ENCODE measurements around the gene NOS2.
"Not testable (repeated sequence)": the region's sequence is repeated elsewhere in the genome, so short reads cannot be mapped to it uniquely, and the experiment has no call there.

Gene NOS2

DNA sequence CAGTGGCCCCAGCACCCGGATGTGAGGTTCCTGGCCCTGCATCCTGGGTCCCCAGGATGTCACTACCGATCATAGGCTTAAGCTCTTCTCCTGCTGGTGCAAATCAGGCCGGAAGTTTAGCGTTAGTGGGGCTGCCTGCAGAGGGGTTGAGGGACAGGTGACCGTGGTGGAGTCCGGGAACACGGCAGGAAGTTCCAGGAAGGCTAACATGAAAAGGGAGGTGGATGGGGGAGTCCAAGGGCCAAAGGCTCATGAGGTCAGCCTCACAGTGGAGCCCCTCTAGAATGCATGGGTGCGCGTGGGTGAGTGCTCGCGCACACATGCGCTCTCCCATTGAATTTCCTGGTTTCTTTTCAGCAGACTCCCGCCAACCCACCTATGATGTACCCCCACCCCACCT, 46.6 kb downstream of the NOS2 start:
- DNase-seq, result not testable (repeated sequence)

GRCh38 chr17:27752831-27753619, 47.3 kb downstream of the NOS2 start:
- DNase-seq, result not testable (repeated sequence)

- no peak for DNase-seq
Observed at GRCh38 chr17:27751622-27752490, 48.5 kb downstream of the NOS2 start.

GRCh38 chr17:27751166-27751565, 49.2 kb downstream of the NOS2 start:
- DNase-seq, result no peak

DNA sequence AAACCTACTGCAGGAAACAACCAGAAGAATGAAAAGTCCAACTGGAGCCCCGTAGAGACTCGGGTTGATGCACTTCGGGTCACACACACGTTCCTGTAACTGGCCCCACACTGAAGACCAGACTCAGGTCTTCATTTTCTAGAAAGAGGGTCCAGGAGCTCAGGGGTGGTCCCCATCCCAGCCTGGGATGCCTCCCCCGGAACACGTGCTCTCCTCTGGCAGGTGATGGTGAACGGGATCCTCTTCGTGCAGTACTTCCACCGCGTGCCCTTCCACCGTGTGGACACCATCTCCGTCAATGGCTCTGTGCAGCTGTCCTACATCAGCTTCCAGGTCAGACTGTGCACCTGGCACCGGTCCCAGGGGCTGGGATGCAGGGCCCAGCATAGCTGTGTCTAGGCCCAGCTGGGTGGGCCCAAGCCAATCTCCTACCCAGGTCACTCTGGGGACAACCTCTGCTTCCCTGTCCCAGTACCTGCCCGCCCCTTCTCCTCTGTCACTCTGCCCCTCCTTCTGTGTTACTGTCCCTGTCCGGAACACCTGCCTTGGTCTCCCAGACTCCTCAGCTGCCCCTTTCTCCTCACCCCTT, 50.7 kb downstream of the NOS2 start:
- DNase-seq, result not testable (repeated sequence)

GRCh38 chr17:27748360-27748825, 51.9 kb downstream of the NOS2 start:
- DNase-seq, result no peak

DNA sequence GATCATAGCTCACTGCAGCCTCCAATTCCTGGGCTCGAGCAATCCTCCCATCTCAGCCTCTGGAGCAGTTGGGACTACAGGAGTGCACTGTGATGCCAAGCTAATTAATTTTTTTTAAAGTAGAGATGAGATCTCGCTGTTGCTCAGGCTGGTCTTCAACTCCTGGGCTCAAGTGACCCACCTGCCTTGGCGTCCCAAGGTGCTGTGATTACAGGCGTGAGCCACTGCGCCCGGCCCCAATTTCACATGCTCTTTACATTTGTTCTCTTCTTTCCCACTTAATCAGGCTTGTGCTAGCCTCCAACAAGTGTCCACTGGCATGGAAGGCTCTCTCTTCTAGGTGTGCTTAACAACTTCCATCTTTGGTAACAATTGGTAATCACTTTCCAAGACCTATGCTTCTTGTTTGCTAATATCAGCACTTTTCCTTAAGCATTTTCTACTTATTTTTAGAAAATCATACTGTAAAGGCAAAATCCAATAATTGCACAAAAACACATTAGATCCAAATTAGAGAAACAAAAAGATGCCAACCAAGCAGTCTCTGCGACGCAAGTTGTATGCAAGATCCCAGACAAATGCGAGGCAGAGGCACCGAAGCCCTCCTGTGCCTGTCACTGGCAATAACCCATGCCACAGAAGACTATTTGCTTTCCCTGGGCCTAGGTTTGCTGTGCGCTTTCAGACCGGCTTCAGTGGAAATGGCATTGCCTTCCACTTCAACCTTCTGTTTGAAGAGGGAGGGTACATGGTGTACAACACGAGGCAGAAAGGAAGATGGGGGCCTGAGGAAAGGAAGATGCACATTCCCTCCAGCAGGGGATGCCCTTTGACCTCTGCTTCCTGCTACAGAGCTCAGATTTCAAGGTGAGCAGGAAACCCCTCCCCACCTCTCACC, 52.6 kb downstream of the NOS2 start:
- DNase-seq, result no peak

- DNase-seq, result no peak
Observed at GRCh38 chr17:27746881-27747280, 53.4 kb downstream of the NOS2 start.

- not testable (repeated sequence) for DNase-seq
Observed at GRCh38 chr17:27746320-27746719, 54.0 kb downstream of the NOS2 start.

DNA sequence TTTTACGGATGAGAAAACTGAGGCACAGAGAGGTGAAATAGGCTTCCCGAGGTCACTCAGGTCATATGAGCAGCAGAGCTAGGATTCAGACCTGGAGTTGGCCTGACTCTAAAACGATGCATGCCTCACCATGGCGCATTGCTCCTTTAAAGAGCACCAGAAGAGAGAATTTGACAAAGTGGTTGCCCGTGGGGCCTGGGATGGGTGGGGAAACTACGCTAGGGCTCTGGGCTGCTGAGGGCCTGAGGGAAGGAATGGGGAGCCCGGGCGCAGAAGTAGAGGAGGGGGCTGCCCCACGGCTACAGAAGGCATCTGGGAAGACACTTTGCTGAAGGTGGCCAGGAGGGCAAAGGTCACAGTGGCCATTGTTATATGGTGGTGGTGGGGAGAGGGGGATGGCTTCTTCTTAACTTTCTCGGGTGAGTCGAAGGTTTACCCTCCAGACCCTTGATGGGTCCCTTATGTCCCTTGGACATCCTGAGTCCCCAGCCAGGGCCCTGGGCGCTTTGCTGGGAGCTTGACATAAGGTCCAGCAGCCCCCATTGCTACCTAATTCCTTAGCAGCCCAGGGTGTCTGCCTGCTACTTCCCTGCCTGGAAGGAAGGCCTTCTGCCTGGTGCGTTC, 55.0 kb downstream of the NOS2 start:
- not testable (repeated sequence) for DNase-seq

DNA sequence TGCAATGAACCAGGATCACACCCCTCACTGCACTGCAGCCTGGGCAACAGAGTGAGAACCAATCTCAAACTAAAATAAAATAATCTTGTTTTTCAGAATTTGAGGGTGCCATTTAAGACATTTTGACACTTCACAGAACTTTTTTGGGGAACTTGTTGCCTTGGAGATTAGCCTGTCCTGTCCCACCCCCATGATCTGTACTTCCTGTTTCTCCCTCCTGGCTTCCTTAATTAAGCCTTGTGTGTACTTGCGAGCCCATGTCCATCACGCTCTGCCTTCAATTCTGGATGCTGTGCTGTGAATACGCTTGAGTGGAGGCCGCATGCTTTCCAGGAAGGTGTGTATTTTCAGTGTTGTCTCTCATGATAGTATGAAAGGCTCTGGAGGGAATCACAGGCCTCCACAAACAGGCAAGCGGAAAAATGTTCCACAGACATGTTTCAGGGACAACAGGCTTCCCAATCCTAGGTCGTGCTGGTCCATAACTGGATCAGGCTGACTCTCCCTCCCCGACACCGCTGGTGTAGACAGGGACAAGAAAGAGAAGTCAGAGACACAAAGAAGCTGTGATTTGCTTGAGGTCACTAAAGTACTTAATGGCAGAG, 56.9 kb downstream of the NOS2 start:
- no peak for DNase-seq

DNA sequence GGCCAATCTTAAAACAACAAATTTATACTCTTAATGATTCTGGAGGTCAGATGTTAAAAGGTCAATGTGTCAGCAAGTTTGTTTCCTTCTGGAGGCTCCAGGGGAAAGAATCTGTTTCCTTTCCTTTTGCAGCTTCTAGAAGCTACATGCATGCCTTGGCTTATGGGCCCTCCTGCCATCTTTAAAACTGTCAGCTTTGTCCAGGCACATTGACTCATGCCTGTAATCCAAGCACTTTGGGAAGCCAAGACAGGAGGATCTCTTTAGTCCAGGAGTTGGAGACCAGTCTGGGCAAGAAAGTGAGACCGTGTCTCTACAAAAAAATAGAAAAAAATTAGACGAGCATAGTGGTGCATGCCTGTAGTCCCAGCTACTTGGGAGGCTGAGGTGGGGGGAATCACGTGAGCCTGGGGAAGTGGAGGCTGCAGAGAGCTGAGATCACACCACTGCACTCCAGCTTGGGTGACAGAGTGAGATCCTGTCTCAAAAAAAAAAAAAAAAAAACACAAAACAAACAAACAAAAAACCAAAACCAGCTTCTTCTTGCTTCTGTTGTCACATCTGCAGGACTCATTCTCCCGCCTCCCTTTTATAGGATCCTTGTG, 58.3 kb downstream of the NOS2 start:
- no peak for DNase-seq

- DNase-seq, result no peak
Observed at GRCh38 chr17:27741361-27741861, 58.9 kb downstream of the NOS2 start.

DNA sequence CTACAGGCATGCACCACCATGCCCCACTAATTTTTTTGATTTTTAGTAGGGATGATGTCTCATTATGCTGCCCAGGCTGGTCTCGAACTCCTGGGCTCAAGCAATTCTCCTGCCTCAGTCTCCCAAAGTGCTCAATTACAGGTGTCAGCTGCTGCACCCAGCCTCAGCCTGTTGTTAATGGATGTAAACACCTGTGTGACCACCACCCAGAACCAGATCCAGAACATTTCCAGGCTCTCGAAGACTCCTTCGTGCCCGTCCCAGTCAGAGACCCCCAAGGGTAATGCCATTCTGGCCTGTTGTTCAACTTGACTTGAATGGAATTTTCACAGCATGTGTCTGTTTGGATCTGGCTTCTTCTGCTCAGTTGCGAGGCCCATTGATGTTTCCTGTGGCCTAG, 59.8 kb downstream of the NOS2 start:
- not testable (repeated sequence) for DNase-seq

DNA sequence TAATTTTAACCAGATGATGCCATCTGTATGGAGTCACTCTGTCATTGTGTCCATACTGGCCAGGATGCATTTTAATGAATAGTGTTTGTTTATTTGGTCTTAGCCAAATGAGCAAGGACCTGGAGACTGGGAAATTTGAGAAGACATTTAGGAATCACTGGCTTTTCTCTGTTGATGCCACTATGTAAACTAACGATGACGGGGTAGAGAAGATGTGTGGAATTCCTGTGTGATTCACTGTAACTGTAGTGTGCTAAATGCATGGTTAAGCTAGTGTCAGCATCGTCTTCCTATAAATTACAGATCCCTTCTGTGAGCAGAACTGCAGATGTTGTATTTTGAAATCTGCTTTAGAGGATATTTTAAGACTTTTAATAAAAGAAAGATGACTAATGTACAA, 66.6 kb downstream of the NOS2 start:
- DNase-seq, result no peak

- DNase-seq, result not testable (repeated sequence)
Observed at GRCh38 chr17:27732746-27733145, 67.6 kb downstream of the NOS2 start.

- not testable (repeated sequence) for DNase-seq
Observed at GRCh38 chr17:27725982-27726381, 74.3 kb downstream of the NOS2 start.

- no peak for DNase-seq
Observed at GRCh38 chr17:27721797-27722196, 78.5 kb downstream of the NOS2 start.

Data from NCI-H187 (cell line).